Endothelial cell of umbilical vein (primary cell): ENCODE data around the gene IL22RA2. TPM values are rescaled to one million over a fixed set of nuclear protein-coding genes. Genes with fewer than 3 reads are reported as not detected.

Experiments used
- BruUV-seq: library from RNA; stranded (reverse); fragments of 400-500 nt; replicated peaks from 2 replicates; lab custom pipeline; 2021; lab: Mats Ljungman, UMichigan
- CTCF ChIA-PET: fragments of 300-600, 350-600 bp; sonication (Branson Sonifier 250); formaldehyde crosslinking; loops from one replicate; lab custom pipeline; 2021; ENCODE audit warnings: antibody characterized with exemption, inconsistent platforms; lab: Charles Lee
- POLR2A ChIA-PET: fragments of 300-600, 350-600 bp; sonication (Branson Sonifier 250); formaldehyde crosslinking; loops from one replicate; lab custom pipeline; 2021; ENCODE audit warnings: antibody characterized with exemption, inconsistent platforms; lab: Charles Lee
- DNase-seq: peaks from one replicate; pipeline ENCODE4 v3.0.0-alpha.2; 2011; ENCODE audit warnings: low read depth, low spot score
- FAIRE-seq: peaks from 2 replicates; lab custom pipeline; 2011; peaks lifted over from hg19 to GRCh38; lab: Jason Lieb, UNC
- H2AFZ ChIP-seq: 2 replicates; pipeline ENCODE4 v1.6.0; 2012; ENCODE audit warnings: low read depth, low read length, control low read depth, inconsistent platforms
- H3K27ac ChIP-seq: 2 replicates; pipeline ENCODE4 v1.5.1; 2011; ENCODE audit warnings: low read depth, mild to moderate bottlenecking, control low read depth, low read length, moderate library complexity; ENCODE audit not compliant: insufficient read depth
- H3K27me3 ChIP-seq, 2 experiments: 2 replicates each; pipeline versions ENCODE4 v1.6.0 to v1.6.1; 2011; ENCODE audit warnings: low read length in 2 of 2, mixed read lengths in 1 of 2; ENCODE audit not compliant: control insufficient read depth in 2 of 2, insufficient read depth in 2 of 2
- H3K36me3 ChIP-seq, 2 experiments: 2 replicates in 1 of 2; 3 replicates in 1 of 2; pipeline ENCODE4 v1.5.1; 2011; ENCODE audit warnings: low read length in 2 of 2, mild to moderate bottlenecking in 1 of 2, moderate library complexity in 1 of 2; ENCODE audit not compliant: control insufficient read depth in 2 of 2, insufficient read depth in 2 of 2; ENCODE audit errors: extremely low read depth in 1 of 2
- H3K4me1 ChIP-seq: 3 replicates; pipeline ENCODE4 v1.5.1; 2011; ENCODE audit warnings: mild to moderate bottlenecking, low read length; ENCODE audit not compliant: control insufficient read depth, insufficient read depth; ENCODE audit errors: extremely low read depth
- H3K4me2 ChIP-seq: 2 replicates; pipeline ENCODE4 v1.6.1; 2011; ENCODE audit warnings: low read length, control low read depth, mixed read lengths; ENCODE audit not compliant: insufficient read depth
- H3K4me3 ChIP-seq, 3 experiments: fragments of 200-600 bp in 1 of 3; sonication (generic), shearing (Covaris generic) in 1 of 3; replicated peaks in 1 of 3; 2 replicates each; pipeline ENCODE4 v1.5.1; 2011 to 2016; ENCODE audit warnings: control low read depth in 3 of 3, low read length in 3 of 3, mild to moderate bottlenecking in 2 of 3, inconsistent platforms in 1 of 3, low read depth in 1 of 3, moderate library complexity in 1 of 3; ENCODE audit not compliant: insufficient read depth in 1 of 3
- H3K79me2 ChIP-seq: 2 replicates; pipeline ENCODE4 v1.6.0; 2012; ENCODE audit warnings: low read length, inconsistent platforms; ENCODE audit not compliant: control insufficient read depth, insufficient read depth
- H3K9ac ChIP-seq: replicated peaks from 2 replicates; pipeline ENCODE3; 2011; ENCODE audit warnings: low read length, control low read depth; ENCODE audit not compliant: insufficient read depth; ENCODE audit errors: extremely low read depth
- H3K9me1 ChIP-seq: replicated peaks from 3 replicates; pipeline ENCODE4 v1.6.0; 2011; ENCODE audit warnings: mild to moderate bottlenecking, low read length; ENCODE audit not compliant: control insufficient read depth, insufficient read depth; ENCODE audit errors: extremely low read depth
- H3K9me3 ChIP-seq: replicated peaks from 2 replicates; pipeline ENCODE4 v1.5.1; 2012; ENCODE audit warnings: low read length, inconsistent platforms; ENCODE audit not compliant: control insufficient read depth, insufficient read depth
- H4K20me1 ChIP-seq: replicated peaks from 2 replicates; pipeline ENCODE3; 2011; ENCODE audit warnings: mild to moderate bottlenecking, low read length; ENCODE audit not compliant: control insufficient read depth, insufficient read depth; ENCODE audit errors: extremely low read depth
- CTCF ChIP-seq, 2 donors: IDR thresholded peaks; 1 replicate in 1 of 2; 2 replicates in 1 of 2; pipeline ENCODE4 v1.5.1; 2011; ENCODE audit warnings: low read length in 2 of 2, mild to moderate bottlenecking in 2 of 2, moderate library complexity in 2 of 2, control low read depth in 1 of 2, inconsistent platforms in 1 of 2, low read depth in 1 of 2; ENCODE audit not compliant: insufficient read depth in 1 of 2; ENCODE audit errors: extremely low read depth in 1 of 2
- EZH2 ChIP-seq: IDR thresholded peaks from 2 replicates; pipeline ENCODE4 v1.6.1; 2012; ENCODE audit warnings: borderline replicate concordance, low read depth, mild to moderate bottlenecking, moderate library complexity, low read length, inconsistent platforms; ENCODE audit not compliant: severe bottlenecking
- FOS ChIP-seq: IDR thresholded peaks from 2 replicates; pipeline ENCODE4 v1.6.1; 2011; ENCODE audit warnings: mild to moderate bottlenecking, low read length, moderate library complexity, borderline replicate concordance; ENCODE audit not compliant: insufficient read depth
- GATA2 ChIP-seq: IDR thresholded peaks from 2 replicates; pipeline ENCODE4 v1.7.0; 2011; ENCODE audit warnings: low read depth, mild to moderate bottlenecking, moderate library complexity, mixed read lengths, low read length; ENCODE audit not compliant: insufficient read length, insufficient read depth
- JUN ChIP-seq: IDR thresholded peaks from 2 replicates; pipeline ENCODE4 v1.6.1; 2011; ENCODE audit warnings: borderline replicate concordance, low read depth; ENCODE audit not compliant: insufficient read length, insufficient read depth
- MAX ChIP-seq: IDR thresholded peaks from 2 replicates; pipeline ENCODE4 v1.6.1; 2011; ENCODE audit not compliant: insufficient read depth, insufficient read length
- MYC ChIP-seq: IDR thresholded peaks from one replicate; pipeline ENCODE4 v1.6.1; 2011; ENCODE audit warnings: mild to moderate bottlenecking, low read depth, low read length
- POLR2A ChIP-seq: IDR thresholded peaks from 2 replicates; pipeline ENCODE4 v1.6.1; 2012; ENCODE audit warnings: low read depth, mild to moderate bottlenecking, control low read depth, low read length
- POLR2AphosphoS5 ChIP-seq: IDR thresholded peaks from 2 replicates; pipeline ENCODE4 v1.6.1; 2012; ENCODE audit warnings: low read depth, mild to moderate bottlenecking, control low read depth, low read length, moderate library complexity; ENCODE audit not compliant: insufficient read depth
- dilution Hi-C: fragments of 300-500 bp; cut with MboI; formaldehyde crosslinking; loops from one replicate; pipeline ENCODE4 v1.15.0; 2019; ENCODE audit warnings: low sequenced_read_pairs; ENCODE audit not compliant: extremely low pct_ligation_motif_present
- intact Hi-C: fragments of 100-400 bp; cut with micrococcal nuclease; formaldehyde crosslinking; loops from one replicate; pipeline ENCODE4 v1.10.0; 2022
- polyA plus RNA-seq, 4 experiments: library from polyadenylated mRNA; depleted of rRNA in 3 of 4; stranded (reverse) in 3 of 4; unstranded in 1 of 4; fragments of >200 nt; gene quantifications; 2 replicates each; pipeline versions ENCODE4 v1.2.1 to v1.2.3, GENCODE V29; 2011 to 2012; ENCODE audit warnings: missing spikeins in 1 of 4
- total RNA-seq: library from RNA; stranded (reverse); gene quantifications from 2 replicates; pipeline ENCODE4 v1.2.3, GENCODE V29; 2021

IL22RA2 gene
- total and polyA plus RNA-seq, 2 donors (not counting 3 experiments of a cell fraction or from before 2014, with no cell fraction given): not detected

GRCh38 chr6:137193256-137194070 lies 20.0 kb upstream of the IL22RA2 start:
- H3K36me3 ChIP-seq: peaks cover 3 to 4% of the 10 kb centered on the region in 2 experiments
- no TSS peak for BruUV-seq
- H3K4me1 ChIP-seq: no peaks in the 10 kb centered on the region
- DNase-seq (no peak), FAIRE-seq (no peak)
- H3K79me2 ChIP-seq: no peaks in the 10 kb centered on the region
- intact Hi-C loops (no loop called here), dilution Hi-C loops (no loop called here)
- H3K27me3 ChIP-seq: no peaks in the 10 kb centered on the region
- no peak overlapping the region for H2AFZ ChIP-seq
- ChIA-PET CTCF (interaction anchor here (0.7 kb wide), 1 partner anchor 166 kb away, joined by 3 read pairs; no protein-coding TSS in a partner anchor), POLR2A (no interaction called here)
- H3K4me2 ChIP-seq: no peak overlapping the region
- no peaks in the 10 kb centered on the region for H3K9me3 ChIP-seq
- no peak for TF ChIP-seq JUN
- no peak for TF ChIP-seq POLR2A
- TF ChIP-seq FOS: no peak
- no peaks in the 10 kb centered on the region for H3K9me1 ChIP-seq
- H3K4me3 ChIP-seq: no peak overlapping the region
- H3K27ac ChIP-seq: no peak overlapping the region
- no peak overlapping the region for H3K9ac ChIP-seq
- H4K20me1 ChIP-seq: no peaks in the 10 kb centered on the region

GRCh38 chr6:137192821-137193220 lies 19.4 kb upstream of the IL22RA2 start:
- FAIRE-seq (no peak), DNase-seq (no peak)
- ChIA-PET CTCF (no interaction called here), POLR2A (no interaction called here)
- Histone ChIP-seq H3K27ac (no peak overlapping the region), H3K36me3 (peaks cover 0 to 2% of the 10 kb centered on the region in 2 experiments), H3K27me3 (no peaks in the 10 kb centered on the region), H3K9ac (no peak overlapping the region), H3K9me3 (no peaks in the 10 kb centered on the region), H3K9me1 (no peaks in the 10 kb centered on the region), H3K4me2 (no peak overlapping the region), H2AFZ (no peak overlapping the region), H3K4me1 (no peaks in the 10 kb centered on the region), H4K20me1 (no peaks in the 10 kb centered on the region), H3K79me2 (no peaks in the 10 kb centered on the region), H3K4me3 (no peak overlapping the region)
- dilution Hi-C loops (no loop called here), intact Hi-C loops (no loop called here)
- TF ChIP-seq POLR2A (no peak), EZH2 (no peak), MYC (no peak), GATA2 (no peak), MAX (no peak), JUN (no peak), CTCF (IDR thresholded peaks at IDR 0.05; ENCODE audit: extremely low read depth in 1 of 2, insufficient read depth in 1 of 2, low read depth in 1 of 2, low read length in 2 of 2) (no peak), POLR2AphosphoS5 (no peak), FOS (no peak)
- no TSS peak for BruUV-seq
